ENCODE data around the gene C4orf33. TPM values are rescaled to one million over a fixed set of nuclear protein-coding genes. Genes with fewer than 3 reads are reported as not detected.
"Not testable (repeated sequence)": the region's sequence is repeated elsewhere in the genome, so short reads cannot be mapped to it uniquely, and the experiment has no call there.

The C4orf33 gene
- total RNA-seq, 1 experiment from 2014 or later, result 13.9 TPM

- not testable (repeated sequence) for DNase-seq (ENCODE audit: extremely low read depth, low read depth)
Observed at GRCh38 chr4:129126614-129127013, 30.7 kb downstream of the C4orf33 start.

- DNase-seq (ENCODE audit: extremely low read depth, low read depth), result no peak
Observed at GRCh38 chr4:129129143-129129542, 33.2 kb downstream of the C4orf33 start.

- DNase-seq (ENCODE audit: extremely low read depth, low read depth), result no peak
Observed at GRCh38 chr4:129131343-129131742, 35.4 kb downstream of the C4orf33 start.

- DNase-seq (ENCODE audit: extremely low read depth, low read depth), result no peak
Observed at GRCh38 chr4:129136433-129136832, 40.5 kb downstream of the C4orf33 start.

- no peak for DNase-seq (ENCODE audit: extremely low read depth, low read depth)
Observed at GRCh38 chr4:129138810-129139496, 43.0 kb downstream of the C4orf33 start.

DNA sequence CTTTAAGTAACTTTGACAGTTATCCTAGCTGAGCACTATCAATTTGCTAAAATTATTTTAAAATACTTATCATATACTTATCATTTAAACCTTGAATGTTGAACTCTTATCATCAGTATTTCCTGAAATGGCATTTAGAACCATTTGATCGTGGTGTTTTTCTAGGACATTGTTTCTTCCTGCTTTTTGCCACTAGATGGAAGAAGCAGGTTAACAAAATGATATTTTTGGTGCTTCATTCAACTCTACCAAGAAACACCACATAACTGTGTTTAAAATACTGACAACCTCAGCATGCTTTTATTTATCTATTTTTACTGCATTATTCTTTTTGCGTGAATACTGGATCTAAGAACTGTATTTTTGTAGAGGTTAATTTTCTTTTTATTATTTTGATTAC is 44.6 kb downstream of the C4orf33 start:
- DNase-seq (ENCODE audit: extremely low read depth, low read depth), result no peak

DNA sequence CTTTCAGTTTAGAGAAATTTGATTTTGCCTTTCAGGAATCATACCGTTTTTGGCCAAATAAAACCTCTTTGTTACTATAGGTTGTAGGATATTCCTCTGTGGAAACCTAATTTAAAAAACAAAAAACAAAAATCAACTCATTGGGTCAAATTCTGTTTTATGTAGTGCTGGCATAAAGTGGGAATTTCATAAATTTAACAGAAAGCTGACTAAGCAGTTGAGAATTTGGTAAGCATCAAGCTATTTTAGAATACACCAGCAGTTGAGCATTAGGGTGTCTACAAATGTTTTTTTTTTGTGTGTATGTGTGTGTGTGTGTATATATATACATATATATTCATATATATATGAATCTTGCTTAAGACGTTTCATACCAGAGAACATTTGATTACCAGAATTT is 47.4 kb downstream of the C4orf33 start:
- DNase-seq (ENCODE audit: extremely low read depth, low read depth), result no peak

- no peak for DNase-seq (ENCODE audit: extremely low read depth, low read depth)
Observed at GRCh38 chr4:129144755-129145206, 48.8 kb downstream of the C4orf33 start.

- no peak for DNase-seq (ENCODE audit: extremely low read depth, low read depth)
Observed at GRCh38 chr4:129145222-129145730, 49.3 kb downstream of the C4orf33 start.

GRCh38 chr4:129146639-129147038 is 50.7 kb downstream of the C4orf33 start:
- DNase-seq (ENCODE audit: extremely low read depth, low read depth), result no peak

GRCh38 chr4:129148892-129149291 is 52.9 kb downstream of the C4orf33 start:
- DNase-seq (ENCODE audit: extremely low read depth, low read depth), result no peak

DNA sequence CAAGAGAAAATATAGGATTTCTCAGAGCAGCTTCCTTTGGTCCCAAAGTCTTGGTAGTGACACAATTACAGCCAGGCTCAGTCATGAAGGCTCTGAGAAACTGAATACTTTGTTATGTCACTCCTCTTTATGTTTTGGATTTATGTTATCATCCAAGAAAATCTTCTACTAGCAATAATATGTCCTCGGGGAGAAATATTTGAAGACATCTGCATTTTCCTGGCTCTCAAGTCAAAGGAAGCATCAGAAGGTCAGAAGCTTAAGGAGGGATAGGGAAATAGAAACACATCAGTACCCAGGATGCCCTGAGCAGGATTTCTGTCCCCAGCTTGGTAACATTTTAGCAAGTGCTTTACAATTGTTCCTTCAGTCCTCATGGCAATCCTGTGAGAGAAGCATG is 54.0 kb downstream of the C4orf33 start:
- DNase-seq (ENCODE audit: extremely low read depth, low read depth), result no peak

GRCh38 chr4:129152350-129152749 is 56.4 kb downstream of the C4orf33 start:
- peak; percentile 18 for DNase-seq (ENCODE audit: extremely low read depth, low read depth)

DNA sequence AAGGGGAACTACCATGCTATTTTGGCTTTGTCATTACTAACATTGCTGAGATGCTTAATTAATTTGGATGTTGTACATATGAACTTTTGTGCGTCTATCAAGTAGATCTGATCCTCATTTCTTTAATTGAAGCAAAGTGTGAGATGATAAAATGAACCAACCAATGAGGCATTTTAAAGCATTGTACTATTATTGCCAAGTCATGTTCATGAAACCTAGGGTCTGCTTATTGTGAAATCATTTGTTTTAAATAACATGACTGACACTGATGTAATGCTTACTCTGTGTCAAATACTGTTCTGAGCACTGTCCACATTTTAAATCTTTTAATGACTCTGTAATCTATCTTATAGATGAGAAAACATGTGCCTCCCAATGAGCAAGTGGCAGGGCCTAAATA is 57.7 kb downstream of the C4orf33 start:
- DNase-seq (ENCODE audit: extremely low read depth, low read depth), result peak; percentile 13

DNA sequence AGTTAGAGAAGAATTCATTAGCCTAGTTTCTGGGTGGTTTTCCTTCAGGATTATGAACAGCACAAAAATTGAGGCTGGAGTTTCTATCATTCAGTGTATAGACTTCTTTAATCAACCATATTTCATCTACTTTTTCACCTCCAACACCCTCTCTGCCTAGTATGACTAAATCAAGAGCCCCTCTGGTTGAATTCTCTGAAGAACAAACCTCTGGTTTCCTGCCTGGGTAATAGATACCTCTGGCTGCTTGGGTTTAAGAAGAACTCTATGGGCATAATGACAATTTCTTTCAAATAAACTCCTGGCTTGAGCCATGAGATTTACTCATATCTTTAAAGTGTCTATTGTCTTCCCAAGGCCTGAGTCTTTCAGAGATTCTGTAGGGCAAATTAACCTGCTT is 66.5 kb downstream of the C4orf33 start:
- no peak for DNase-seq (ENCODE audit: extremely low read depth, low read depth)

GRCh38 chr4:129163427-129163826 is 67.5 kb downstream of the C4orf33 start:
- no peak for DNase-seq (ENCODE audit: extremely low read depth, low read depth)

DNA sequence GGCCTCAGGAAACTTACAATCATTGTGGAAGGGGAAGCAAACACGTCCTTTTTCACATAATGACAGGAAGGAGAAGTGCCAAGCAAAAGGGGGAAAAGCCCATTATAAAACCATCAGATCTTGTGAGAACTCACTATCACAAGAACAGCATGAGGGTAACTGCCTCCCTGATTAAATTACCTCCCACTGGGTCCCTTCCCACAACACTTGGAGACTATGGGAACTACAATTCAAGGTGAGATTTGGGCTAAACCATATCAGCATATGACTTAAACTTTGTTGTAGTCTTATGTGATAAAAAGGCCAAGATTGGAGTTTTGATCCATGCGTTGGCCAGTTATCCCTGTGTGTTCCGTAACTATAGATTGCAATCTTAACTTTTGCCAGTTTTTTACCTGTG is 68.3 kb downstream of the C4orf33 start:
- no peak for DNase-seq (ENCODE audit: extremely low read depth, low read depth)

Other genes starting within 250 kb of the C4orf33 start
- 15.5 and 17.1 TPM in 2 replicates for gene SCLT1, start 2.6 kb upstream of the C4orf33 start, total RNA-seq (2014; rRNA removed; shearing (Covaris generic))